HepG2 (cell line): ENCODE measurements around the gene RABEP1. TPM values are rescaled to one million over a fixed set of nuclear protein-coding genes. Genes with fewer than 3 reads are reported as not detected.
A peak's percentile ranks its signal among the peaks of the same experiment; 100 is the strongest.

Source experiments
- MYC ChIP-seq: sonication (generic); formaldehyde crosslinking; IDR thresholded peaks from 2 replicates; pipeline ENCODE4 v1.9.0; 2021; ENCODE audit warnings: missing genetic modification reagents, borderline replicate concordance
- PHF20 ChIP-seq: sonication (generic); formaldehyde crosslinking; IDR thresholded peaks from 2 replicates; pipeline ENCODE4 v1.5.0; 2020; ENCODE audit warnings: mild to moderate bottlenecking, missing genetic modification reagents
- RARA ChIP-seq: IDR thresholded peaks from 2 replicates; pipeline ENCODE4 v1.6.1; 2016; ENCODE audit warnings: missing genetic modification reagents, missing compliant biosample characterization
- TRIM24 ChIP-seq: sonication (generic); formaldehyde crosslinking; IDR thresholded peaks from 2 replicates; pipeline ENCODE4 v1.8.0; 2022; ENCODE audit warnings: mild to moderate bottlenecking, missing genetic modification reagents
- TSC22D2 ChIP-seq: sonication (generic); formaldehyde crosslinking; IDR thresholded peaks from 2 replicates; pipeline ENCODE4 v1.5.1; 2020; ENCODE audit warnings: missing genetic modification reagents, mild to moderate bottlenecking, borderline replicate concordance
- YEATS2 ChIP-seq: sonication (generic); formaldehyde crosslinking; IDR thresholded peaks from 2 replicates; pipeline ENCODE4 v1.4.0; 2020; ENCODE audit warnings: missing genetic modification reagents, borderline replicate concordance
- ZBTB25 ChIP-seq: IDR thresholded peaks from 2 replicates; pipeline ENCODE4 v1.6.1; 2018; ENCODE audit warnings: missing genetic modification reagents
- ZFP91 ChIP-seq: sonication (generic); formaldehyde crosslinking; IDR thresholded peaks from 2 replicates; pipeline ENCODE4 v1.9.0; 2022; ENCODE audit warnings: missing genetic modification reagents, mild to moderate bottlenecking, borderline replicate concordance
- ZNF225 ChIP-seq: sonication (generic); formaldehyde crosslinking; IDR thresholded peaks from 2 replicates; pipeline ENCODE4 v1.4.0; 2020; ENCODE audit warnings: mild to moderate bottlenecking, missing genetic modification reagents
- ZNF639 ChIP-seq: conservative IDR thresholded peaks from 2 replicates; pipeline ENCODE4 v1.6.1; 2018; ENCODE audit warnings: missing genetic modification reagents
- ZNF670 ChIP-seq: sonication (generic); formaldehyde crosslinking; IDR thresholded peaks from 2 replicates; pipeline ENCODE4 v1.8.0; 2022; ENCODE audit warnings: mild to moderate bottlenecking, missing genetic modification reagents, borderline replicate concordance
- ZNF703 ChIP-seq: sonication (generic); formaldehyde crosslinking; IDR thresholded peaks from 2 replicates; pipeline ENCODE4 v1.5.1; 2020; ENCODE audit warnings: missing genetic modification reagents, mild to moderate bottlenecking, moderate library complexity, borderline replicate concordance
- ZNF891 ChIP-seq: sonication (generic); formaldehyde crosslinking; IDR thresholded peaks from 2 replicates; pipeline ENCODE4 v1.5.0; 2020; ENCODE audit warnings: mild to moderate bottlenecking, missing genetic modification reagents
- ZSCAN31 ChIP-seq: sonication (generic); formaldehyde crosslinking; IDR thresholded peaks from 2 replicates; pipeline ENCODE4 v1.5.0; 2020; ENCODE audit warnings: low read depth, mild to moderate bottlenecking, missing genetic modification reagents
- polyA plus RNA-seq, 8 experiments: library from polyadenylated mRNA; depleted of rRNA in 3 of 8; stranded (reverse) in 7 of 8; unstranded in 1 of 8; fragments of >200 nt; fragmentation: Illumina TruSeq in 4 of 8; extraction: Trizol in 4 of 8; gene quantifications; 2 replicates each; pipeline versions ENCODE4 v1.2.1 to v1.2.3, GENCODE V29; 2011 to 2016; ENCODE audit warnings: low read depth in 4 of 8, missing spikeins in 1 of 8, mixed read lengths in 1 of 8; ENCODE audit not compliant: insufficient read depth in 1 of 8
- total RNA-seq, 5 experiments: library from RNA; depleted of rRNA; stranded (reverse); fragments of >200 nt; fragmentation: Illumina TruSeq; extraction: Trizol; gene quantifications; 2 replicates each; pipeline ENCODE4 v1.2.3, GENCODE V29; 2016; ENCODE audit warnings: low read depth in 1 of 5
- TF ChIP-seq, protein P1 (sequence below): IDR thresholded peaks from 2 replicates; pipeline ENCODE4 v1.6.1; 2016; ENCODE audit warnings: missing compliant biosample characterization, missing genetic modification reagents, borderline replicate concordance
- TF ChIP-seq, protein P2 (sequence below): sonication (generic); formaldehyde crosslinking; IDR thresholded peaks from 2 replicates; pipeline ENCODE4 v1.8.1; 2023; ENCODE audit warnings: missing genetic modification reagents, mild to moderate bottlenecking, borderline replicate concordance
- TF ChIP-seq, protein P3 (sequence below): sonication (generic); formaldehyde crosslinking; conservative IDR thresholded peaks from 2 replicates; pipeline ENCODE4 v1.5.0; 2020; ENCODE audit warnings: missing genetic modification reagents

The RABEP1 gene
- total and polyA plus RNA-seq, 2 of the 13 experiments (the other 11 are each of a cell fraction or from before 2014, with no cell fraction given), result 13.7 to 41.5 TPM

DNA sequence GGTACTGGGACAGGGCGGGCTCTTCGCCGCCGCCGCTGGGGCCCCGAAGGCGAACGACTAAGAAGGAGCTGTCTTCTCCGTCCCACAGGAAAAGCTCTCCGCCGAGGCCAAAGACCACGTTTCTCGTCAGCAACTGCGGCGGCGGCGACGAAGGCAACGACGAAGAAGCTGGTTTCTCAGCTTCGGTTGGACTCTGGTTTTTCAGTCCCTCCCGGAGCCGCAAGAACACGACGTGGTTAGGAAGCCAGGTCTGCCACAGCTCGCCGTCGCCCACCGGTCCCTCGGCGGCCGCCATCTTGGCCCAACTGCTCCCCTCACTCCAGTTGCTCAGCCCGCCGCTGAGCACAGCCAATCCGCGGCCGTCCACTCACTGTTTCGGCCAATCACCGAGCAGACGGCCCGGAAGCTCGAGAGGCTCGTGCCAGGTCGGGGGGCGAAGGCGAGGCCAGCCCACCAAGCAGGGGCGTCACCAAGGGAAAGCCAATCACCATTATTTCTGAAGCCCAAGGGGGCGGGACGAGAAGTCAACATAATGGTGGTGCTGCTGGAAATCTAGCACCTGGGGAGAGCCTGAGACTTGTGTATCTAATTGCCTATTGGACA is 137.4 kb downstream of the RABEP1 start, which contains the start of gene NUP88 (continued):
- TF ChIP-seq ZNF639 (CRISPR knock-in tag), result no peak
- no peak for TF ChIP-seq MYC (CRISPR knock-in tag)
- no peak for TF ChIP-seq ZNF670
- peak; percentile 20; the same call in 1 of the 2 replicates for TF ChIP-seq TSC22D2
- TF ChIP-seq ZNF891 (CRISPR knock-in tag), result peak; percentile 79; the same call in 1 of the 2 replicates
- no peak for TF ChIP-seq TRIM24
- TF ChIP-seq ZNF225 (CRISPR knock-in tag), result no peak
- TF ChIP-seq, protein P1, sequence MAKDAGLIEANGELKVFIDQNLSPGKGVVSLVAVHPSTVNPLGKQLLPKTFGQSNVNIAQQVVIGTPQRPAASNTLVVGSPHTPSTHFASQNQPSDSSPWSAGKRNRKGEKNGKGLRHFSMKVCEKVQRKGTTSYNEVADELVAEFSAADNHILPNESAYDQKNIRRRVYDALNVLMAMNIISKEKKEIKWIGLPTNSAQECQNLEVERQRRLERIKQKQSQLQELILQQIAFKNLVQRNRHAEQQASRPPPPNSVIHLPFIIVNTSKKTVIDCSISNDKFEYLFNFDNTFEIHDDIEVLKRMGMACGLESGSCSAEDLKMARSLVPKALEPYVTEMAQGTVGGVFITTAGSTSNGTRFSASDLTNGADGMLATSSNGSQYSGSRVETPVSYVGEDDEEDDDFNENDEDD (CRISPR knock-in tag), result peak; percentile 89; the same call in 1 of the 2 replicates
- TF ChIP-seq ZNF703 (CRISPR knock-in tag), result no peak
- TF ChIP-seq ZSCAN31 (CRISPR knock-in tag), result no peak
- TF ChIP-seq ZFP91 (CRISPR knock-in tag), result peak; percentile 62
- no peak for TF ChIP-seq RARA
- TF ChIP-seq, protein P2, sequence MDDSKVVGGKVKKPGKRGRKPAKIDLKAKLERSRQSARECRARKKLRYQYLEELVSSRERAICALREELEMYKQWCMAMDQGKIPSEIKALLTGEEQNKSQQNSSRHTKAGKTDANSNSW (CRISPR knock-in tag), result no peak
- TF ChIP-seq ZBTB25 (CRISPR knock-in tag), result no peak
- peak; percentile 52 for TF ChIP-seq PHF20 (CRISPR knock-in tag)
- TF ChIP-seq, protein P3, sequence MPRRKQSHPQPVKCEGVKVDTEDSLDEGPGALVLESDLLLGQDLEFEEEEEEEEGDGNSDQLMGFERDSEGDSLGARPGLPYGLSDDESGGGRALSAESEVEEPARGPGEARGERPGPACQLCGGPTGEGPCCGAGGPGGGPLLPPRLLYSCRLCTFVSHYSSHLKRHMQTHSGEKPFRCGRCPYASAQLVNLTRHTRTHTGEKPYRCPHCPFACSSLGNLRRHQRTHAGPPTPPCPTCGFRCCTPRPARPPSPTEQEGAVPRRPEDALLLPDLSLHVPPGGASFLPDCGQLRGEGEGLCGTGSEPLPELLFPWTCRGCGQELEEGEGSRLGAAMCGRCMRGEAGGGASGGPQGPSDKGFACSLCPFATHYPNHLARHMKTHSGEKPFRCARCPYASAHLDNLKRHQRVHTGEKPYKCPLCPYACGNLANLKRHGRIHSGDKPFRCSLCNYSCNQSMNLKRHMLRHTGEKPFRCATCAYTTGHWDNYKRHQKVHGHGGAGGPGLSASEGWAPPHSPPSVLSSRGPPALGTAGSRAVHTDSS, result no peak
- no peak for TF ChIP-seq YEATS2 (CRISPR knock-in tag)
